K562 (cell line): ENCODE data around the gene PLA1A. TPM values are rescaled to one million over a fixed set of nuclear protein-coding genes. Genes with fewer than 3 reads are reported as not detected.
A peak's percentile ranks its signal among the peaks of the same experiment; 100 is the strongest.
"Not testable (repeated sequence)": the region's sequence is repeated elsewhere in the genome, so short reads cannot be mapped to it uniquely, and the experiment has no call there.

Experiments used
- ATAC-seq: fragments of 200-7000 bp; cut with Tn5 transposase; 3 replicates; pipeline ENCODE4 v1.9.1; 2020; ENCODE audit warnings: moderate library complexity
- BruUV-seq: library from RNA; stranded (reverse); fragments of 400-500 nt; replicated peaks from 2 replicates; lab custom pipeline; 2021; lab: Mats Ljungman, UMichigan
- CTCF ChIA-PET: fragments of 300-600 bp; formaldehyde crosslinking; extraction: SDS; loops from one replicate; lab custom pipeline; 2021; ENCODE audit warnings: low intra/inter-chr PET ratio; lab: Yijun Ruan, JAX
- POLR2A ChIA-PET: fragments of 300-600, 350-650 bp; sonication (Branson Sonifier 250); formaldehyde crosslinking; extraction: SDS; loops from one replicate; lab custom pipeline; 2021; ENCODE audit warnings: antibody characterized with exemption, inconsistent platforms; lab: Yijun Ruan, JAX
- DNase-seq, 4 experiments: peaks; one replicate each; pipeline versions ENCODE4 v3.0.0 to v3.0.0-alpha.2; 2011 to 2018; ENCODE audit warnings: low spot score in 3 of 4, mixed read lengths in 3 of 4; ENCODE audit errors: extremely low read depth in 1 of 4
- FAIRE-seq: peaks from 2 replicates; lab custom pipeline; 2011; peaks lifted over from hg19 to GRCh38; lab: Jason Lieb, UNC
- H2AFZ ChIP-seq: 2 replicates; pipeline ENCODE4 v1.6.0; 2011; ENCODE audit warnings: low read depth, low read length, control low read depth, inconsistent platforms
- H3K27ac ChIP-seq: fragments of 200-600 bp; 3 replicates; pipeline ENCODE4 v1.8.0; 2011; ENCODE audit warnings: low read depth, mild to moderate bottlenecking, control low read depth, inconsistent platforms, low read length, moderate library complexity, mixed read lengths; ENCODE audit errors: extremely low read depth
- H3K27me3 ChIP-seq, 2 experiments: fragments of 300-600 bp in 1 of 2; 2 replicates in 1 of 2; 3 replicates in 1 of 2; pipeline versions ENCODE4 v1.6.0 to v1.8.0; 2011; ENCODE audit warnings: inconsistent platforms in 2 of 2, low read length in 2 of 2, mild to moderate bottlenecking in 1 of 2, mixed read lengths in 1 of 2, moderate library complexity in 1 of 2; ENCODE audit not compliant: control insufficient read depth in 2 of 2, insufficient read depth in 2 of 2
- H3K36me3 ChIP-seq: fragments of 300-600 bp; 3 replicates; pipeline ENCODE4 v1.8.0; 2011; ENCODE audit warnings: mild to moderate bottlenecking, low read length, inconsistent platforms; ENCODE audit not compliant: control insufficient read depth, insufficient read depth
- H3K4me1 ChIP-seq, 2 experiments: fragments of 200-600 bp in 1 of 2; replicated peaks in 1 of 2; 2 replicates in 1 of 2; 3 replicates in 1 of 2; pipeline versions ENCODE4 v1.5.1 to v1.8.0; 2011; ENCODE audit warnings: inconsistent platforms in 2 of 2, low read length in 2 of 2, mild to moderate bottlenecking in 1 of 2, mixed read lengths in 1 of 2, moderate library complexity in 1 of 2; ENCODE audit not compliant: control insufficient read depth in 2 of 2, insufficient read depth in 2 of 2
- H3K4me2 ChIP-seq: 2 replicates; pipeline ENCODE4 v1.6.1; 2011; ENCODE audit warnings: low read length, control low read depth, inconsistent platforms, mixed read lengths; ENCODE audit not compliant: insufficient read depth
- H3K4me3 ChIP-seq: fragments of 200-600 bp; sonication (generic), shearing (Covaris generic); 2 replicates; pipeline ENCODE4 v1.5.1; 2016; ENCODE audit warnings: control low read depth, inconsistent platforms
- H3K79me2 ChIP-seq: fragments of 200-600 bp; 3 replicates; pipeline ENCODE4 v1.8.0; 2011; ENCODE audit warnings: low read length, inconsistent platforms; ENCODE audit not compliant: control insufficient read depth, insufficient read depth
- H3K9ac ChIP-seq, 2 experiments: 2 replicates each; pipeline versions ENCODE4 v1.6.0 to v1.6.1; 2011; ENCODE audit warnings: low read depth in 2 of 2, low read length in 2 of 2, control low read depth in 1 of 2, inconsistent platforms in 1 of 2, mild to moderate bottlenecking in 1 of 2, mixed read lengths in 1 of 2; ENCODE audit not compliant: insufficient read depth in 1 of 2
- H3K9me1 ChIP-seq: one replicate; pipeline ENCODE4 v1.6.0; 2011; ENCODE audit warnings: inconsistent platforms, mild to moderate bottlenecking, low read length, moderate library complexity; ENCODE audit not compliant: control insufficient read depth, insufficient read depth
- H3K9me3 ChIP-seq: replicated peaks from 2 replicates; pipeline ENCODE4 v1.5.1; 2011; ENCODE audit warnings: low read depth, low read length, inconsistent platforms; ENCODE audit not compliant: control insufficient read depth, insufficient read depth
- H4K20me1 ChIP-seq: replicated peaks from 2 replicates; pipeline ENCODE4 v1.6.1; 2011; ENCODE audit warnings: low read length, inconsistent platforms, mixed read lengths; ENCODE audit not compliant: control insufficient read depth, insufficient read depth
- KDM1A ChIP-seq, 2 experiments: fragments of 450-650 bp; IDR thresholded peaks; 2 replicates each; pipeline ENCODE4 v1.6.1; 2016; ENCODE audit warnings: mild to moderate bottlenecking in 2 of 2
- NFIC ChIP-seq: fragments of 450-650 bp; IDR thresholded peaks from 2 replicates; pipeline ENCODE4 v1.6.1; 2017; ENCODE audit warnings: mild to moderate bottlenecking, inconsistent platforms
- POLR2G ChIP-seq: fragments of 200-400 bp; formaldehyde crosslinking; IDR thresholded peaks from 2 replicates; pipeline ENCODE4 v1.6.1; 2017; ENCODE audit warnings: low read depth, mild to moderate bottlenecking, antibody characterized with exemption, low read length, moderate library complexity
- ZNF146 ChIP-seq: IDR thresholded peaks from one replicate; pipeline ENCODE4 v1.6.1; 2018; ENCODE audit warnings: missing compliant biosample characterization; ENCODE audit not compliant: unreplicated experiment
- WGBS: fragments of 100-300 bp; shearing (Covaris generic); methylation state at CpG from one replicate; pipeline ENCODE4 v1.1.6; 2016; ENCODE audit warnings: low coverage, mixed read lengths; ENCODE audit not compliant: insufficient coverage; ENCODE audit errors: missing lambda C conversion rate; 5-methylcytosine and 5-hydroxymethylcytosine counted together
- in situ Hi-C: fragments of 300-500 bp; cut with MboI; formaldehyde crosslinking; loops from 4 replicates; pipeline ENCODE4 v1.15.0; 2018; ENCODE audit warnings: inconsistent platforms, mixed read lengths
- intact Hi-C: fragments of 100-400 bp; cut with micrococcal nuclease; formaldehyde crosslinking; loops from 2 replicates; pipeline ENCODE4 v1.14.2; 2022
- polyA plus RNA-seq, 8 experiments: library from polyadenylated mRNA; depleted of rRNA in 4 of 8; stranded (reverse) in 5 of 8; unstranded in 3 of 8; fragments of >200 nt; fragmentation: Nextera tagmentation in 2 of 8; fragmentation: Illumina TruSeq in 1 of 8; extraction: Ambion mirVana in 2 of 8; extraction: Trizol in 1 of 8; gene quantifications; 2 replicates each; pipeline versions ENCODE4 v1.2.1 to v1.2.3, GENCODE V29; 2011 to 2014; ENCODE audit warnings: inconsistent platforms in 1 of 8, missing spikeins in 1 of 8
- total RNA-seq, 7 experiments: library from RNA; depleted of rRNA in 6 of 7; stranded (reverse); fragments of >200 nt in 6 of 7; fragmentation: Illumina TruSeq in 2 of 7; extraction: Trizol in 2 of 7; gene quantifications; 2 replicates each; pipeline versions ENCODE4 v1.2.1 to v1.2.3, GENCODE V29; 2011 to 2021; ENCODE audit warnings: low replicate concordance in 1 of 7

Gene PLA1A
- total and polyA plus RNA-seq, 9 of the 15 experiments (the other 6 are each of a cell fraction or from before 2014, with no cell fraction given): not detected

GRCh38 chr3:119563334-119563733 lies 34.4 kb upstream of the PLA1A start:
- BruUV-seq, H3K9ac ChIP-seq, H3K4me3 ChIP-seq, H4K20me1 ChIP-seq, ATAC-seq: not testable (repeated sequence)
- peak; percentile 11 for TF ChIP-seq ZNF146
- TF ChIP-seq, all 486 proteins: peak for 1; not testable (repeated sequence) for 485
- H3K27me3 ChIP-seq, H3K9me1 ChIP-seq, H2AFZ ChIP-seq, H3K27ac ChIP-seq, H3K4me1 ChIP-seq, FAIRE-seq, H3K4me2 ChIP-seq, H3K9me3 ChIP-seq, POLR2A ChIA-PET, H3K79me2 ChIP-seq, CTCF ChIA-PET, in situ Hi-C loops, intact Hi-C loops, DNase-seq, H3K36me3 ChIP-seq: not testable (repeated sequence)
- 20% methylated on average over 1 of the region's 2 CpGs for WGBS

- ChIA-PET CTCF (no interaction called here), POLR2A (no interaction called here)
- Histone ChIP-seq H3K36me3 (no peaks in the 10 kb centered on the region), H3K9me1 (no peaks in the 10 kb centered on the region), H4K20me1 (no peaks in the 10 kb centered on the region), H3K9me3 (no peaks in the 10 kb centered on the region), H2AFZ (no peak overlapping the region), H3K4me3 (no peak overlapping the region), H3K27ac (no peak overlapping the region), H3K79me2 (no peaks in the 10 kb centered on the region), H3K4me1 (no peaks in the 10 kb centered on the region; a peak in 1 of 5 replicates), H3K4me2 (no peak overlapping the region), H3K9ac (no peak overlapping the region), H3K27me3 (no peaks in the 10 kb centered on the region)
- intact Hi-C loops: no loop called here
- in situ Hi-C loops: no loop called here
- ATAC-seq: no peak
- no peak for FAIRE-seq
- 56% methylated on average over 2 of the region's 4 CpGs for WGBS
- BruUV-seq: no TSS peak
- no peak for DNase-seq
- TF ChIP-seq POLR2G (no peak), NFIC (0 out of 2 replicates have a peak, but pooled peaks have one; percentile 15), KDM1A (IDR thresholded peaks at IDR 0.05) (no peak)
These were observed 28.5 kb upstream of the PLA1A start for GRCh38 chr3:119569156-119569555.
